ENCODE results near the gene ASNSD1.

DNA sequence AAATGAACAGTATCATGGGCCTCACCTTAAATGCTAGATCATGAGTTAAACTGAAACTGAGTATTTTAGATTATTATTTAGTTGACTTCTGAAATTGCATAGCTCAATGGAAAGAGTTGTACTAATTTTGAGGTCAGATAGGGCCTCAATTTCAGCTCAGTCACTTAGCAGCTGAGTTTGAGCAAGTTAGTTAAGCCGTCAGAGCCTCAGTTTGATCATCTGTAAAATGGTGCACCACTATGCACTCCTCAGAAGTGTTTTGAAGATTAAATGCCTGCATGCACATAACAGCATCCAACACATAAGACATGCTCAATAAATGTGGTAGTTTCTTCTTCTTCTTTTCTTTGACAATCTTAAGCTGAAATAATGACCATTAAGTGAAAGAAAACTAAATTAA lies 38.2 kb upstream of the ASNSD1 start:
- TF ChIP-seq, protein P1, sequence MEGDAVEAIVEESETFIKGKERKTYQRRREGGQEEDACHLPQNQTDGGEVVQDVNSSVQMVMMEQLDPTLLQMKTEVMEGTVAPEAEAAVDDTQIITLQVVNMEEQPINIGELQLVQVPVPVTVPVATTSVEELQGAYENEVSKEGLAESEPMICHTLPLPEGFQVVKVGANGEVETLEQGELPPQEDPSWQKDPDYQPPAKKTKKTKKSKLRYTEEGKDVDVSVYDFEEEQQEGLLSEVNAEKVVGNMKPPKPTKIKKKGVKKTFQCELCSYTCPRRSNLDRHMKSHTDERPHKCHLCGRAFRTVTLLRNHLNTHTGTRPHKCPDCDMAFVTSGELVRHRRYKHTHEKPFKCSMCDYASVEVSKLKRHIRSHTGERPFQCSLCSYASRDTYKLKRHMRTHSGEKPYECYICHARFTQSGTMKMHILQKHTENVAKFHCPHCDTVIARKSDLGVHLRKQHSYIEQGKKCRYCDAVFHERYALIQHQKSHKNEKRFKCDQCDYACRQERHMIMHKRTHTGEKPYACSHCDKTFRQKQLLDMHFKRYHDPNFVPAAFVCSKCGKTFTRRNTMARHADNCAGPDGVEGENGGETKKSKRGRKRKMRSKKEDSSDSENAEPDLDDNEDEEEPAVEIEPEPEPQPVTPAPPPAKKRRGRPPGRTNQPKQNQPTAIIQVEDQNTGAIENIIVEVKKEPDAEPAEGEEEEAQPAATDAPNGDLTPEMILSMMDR (IDR thresholded peaks at IDR 0.05; ENCODE audit: borderline replicate concordance, extremely low read depth, low read length, poor library complexity, severe bottlenecking): no peak
- no peak for TF ChIP-seq EZH2 (IDR thresholded peaks at IDR 0.05; ENCODE audit: borderline replicate concordance, low read depth, low read length, severe bottlenecking)
